SK-N-DZ (cell line): ENCODE data around the gene GPR158.

Source experiments
- DNase-seq: peaks from one replicate; pipeline ENCODE4 v3.0.0-alpha.2; 2015; ENCODE audit warnings: low spot score

The GPR158 gene

GRCh38 chr10:25565570-25565969 lies 390.8 kb downstream of the GPR158 start:
- no peak for DNase-seq

GRCh38 chr10:25573316-25573715 lies 398.5 kb downstream of the GPR158 start:
- no peak for DNase-seq

GRCh38 chr10:25575343-25575742 lies 400.5 kb downstream of the GPR158 start:
- no peak for DNase-seq

- DNase-seq: no peak
These were observed 403.3 kb downstream of the GPR158 start for GRCh38 chr10:25578061-25578460.

- DNase-seq: no peak
These were observed 408.2 kb downstream of the GPR158 start for GRCh38 chr10:25582961-25583360.

- no peak for DNase-seq
These were observed 425.9 kb downstream of the GPR158 start for GRCh38 chr10:25600651-25601050.

- DNase-seq: no peak
These were observed 429.8 kb downstream of the GPR158 start for GRCh38 chr10:25604591-25604990.

- DNase-seq: no peak
These were observed 439.9 kb downstream of the GPR158 start for GRCh38 chr10:25614652-25615051.

GRCh38 chr10:25615926-25616325 lies 441.1 kb downstream of the GPR158 start:
- no peak for DNase-seq

GRCh38 chr10:25616903-25617592 lies 442.2 kb downstream of the GPR158 start:
- DNase-seq: no peak

GRCh38 chr10:25627606-25628005 lies 452.8 kb downstream of the GPR158 start:
- DNase-seq: no peak

GRCh38 chr10:25629333-25629732 lies 454.5 kb downstream of the GPR158 start:
- DNase-seq: no peak

- DNase-seq: no peak
These were observed 456.7 kb downstream of the GPR158 start for GRCh38 chr10:25631471-25631870.

- no peak for DNase-seq
These were observed 458.0 kb downstream of the GPR158 start for GRCh38 chr10:25632802-25633201.

GRCh38 chr10:25633542-25633941 lies 458.7 kb downstream of the GPR158 start:
- no peak for DNase-seq

GRCh38 chr10:25639646-25640045 lies 464.8 kb downstream of the GPR158 start:
- DNase-seq: no peak

GRCh38 chr10:25641595-25641994 lies 466.8 kb downstream of the GPR158 start:
- DNase-seq: no peak

- DNase-seq: no peak
These were observed 467.9 kb downstream of the GPR158 start for GRCh38 chr10:25642721-25643120.

- no peak for DNase-seq
These were observed 471.6 kb downstream of the GPR158 start for GRCh38 chr10:25646371-25646770.

GRCh38 chr10:25651534-25651933 lies 476.7 kb downstream of the GPR158 start:
- no peak for DNase-seq
